ENCODE results near the gene BPIFB2.

GRCh38 chr20:32986331-32986966 is 21.1 kb upstream of the BPIFB2 start:
- TF ChIP-seq CTCF (IDR thresholded peaks at IDR 0.05 in 2 of 3, conservative IDR thresholded peaks at IDR 0.05 in 1 of 3; ENCODE audit: control insufficient read depth in 2 of 3, extremely low read depth in 1 of 3, insufficient read depth in 1 of 3, low read depth in 3 of 3, low read length in 3 of 3) = no peak
- TF ChIP-seq EGR1 (IDR thresholded peaks at IDR 0.05; ENCODE audit: borderline replicate concordance in 1 of 2, low read depth in 2 of 2, low read length in 2 of 2) = no peak
- no peak for TF ChIP-seq ATF3 (IDR thresholded peaks at IDR 0.05; ENCODE audit: borderline replicate concordance, extremely low read depth, low read depth, low read length)

Measured in GM12878 (cell line).